Measurements from ENCODE around the gene EFNA5.

- TF ChIP-seq CTCF (IDR thresholded peaks at IDR 0.05) = no peak
- no peak for TF ChIP-seq POLR2A (IDR thresholded peaks at IDR 0.05)
Observed at GRCh38 chr5:107504424-107504823, 166.3 kb downstream of the EFNA5 start.

Data from prostate gland (tissue), 2 donors.